ENCODE results near the gene LOXHD1. TPM values are rescaled to one million over a fixed set of nuclear protein-coding genes. Genes with fewer than 3 reads are reported as not detected.

The LOXHD1 gene
- total RNA-seq, 1 experiment from 2014 or later, result 25.5 TPM

- no peak overlapping the region for H3K4me3 ChIP-seq (ENCODE audit: low read depth, low read length, poor library complexity, severe bottlenecking)
- H3K27ac ChIP-seq (ENCODE audit: low read depth, low read length, poor library complexity, severe bottlenecking), result no peak overlapping the region
- peaks cover under 1% of the 10 kb centered on the region for H3K36me3 ChIP-seq (ENCODE audit: insufficient read depth, low read length, poor library complexity, severe bottlenecking)
- H3K27me3 ChIP-seq (replicated peaks; ENCODE audit: insufficient read depth, low read depth, low read length, poor library complexity), result no peaks in the 10 kb centered on the region
- TF ChIP-seq CTCF (conservative IDR thresholded peaks at IDR 0.05; ENCODE audit: low read depth, low read length) (no peak), EZH2 (IDR thresholded peaks at IDR 0.05; ENCODE audit: borderline replicate concordance, low read depth, low read length, poor library complexity, severe bottlenecking) (no peak)
- H3K4me1 ChIP-seq (ENCODE audit: insufficient read depth, low read length, poor library complexity, severe bottlenecking), result no peaks in the 10 kb centered on the region
- intact Hi-C loops (cut with micrococcal nuclease; ENCODE audit: unreplicated experiment), result no loop called here
- DNase-seq (ENCODE audit: low spot score), result no peak
- peaks cover 4% of the 10 kb centered on the region for H3K9me3 ChIP-seq (ENCODE audit: low read depth, low read length, poor library complexity, severe bottlenecking)
- CTCF ChIA-PET, result no interaction called here
- POLR2A ChIA-PET (ENCODE audit: low non-redundant PET), result no interaction called here
- BruUV-seq (replicated peaks), result no TSS peak
Observed at GRCh38 chr18:46575851-46576250, 81.2 kb downstream of the LOXHD1 start.

- Histone ChIP-seq H3K27ac (ENCODE audit: low read depth, low read length, poor library complexity, severe bottlenecking) (no peak overlapping the region), H3K27me3 (replicated peaks; ENCODE audit: insufficient read depth, low read depth, low read length, poor library complexity) (no peaks in the 10 kb centered on the region), H3K36me3 (ENCODE audit: insufficient read depth, low read length, poor library complexity, severe bottlenecking) (peaks cover 4% of the 10 kb centered on the region), H3K4me3 (ENCODE audit: low read depth, low read length, poor library complexity, severe bottlenecking) (no peak overlapping the region), H3K9me3 (ENCODE audit: low read depth, low read length, poor library complexity, severe bottlenecking) (no peaks in the 10 kb centered on the region), H3K4me1 (ENCODE audit: insufficient read depth, low read length, poor library complexity, severe bottlenecking) (no peaks in the 10 kb centered on the region)
- TF ChIP-seq CTCF (conservative IDR thresholded peaks at IDR 0.05; ENCODE audit: low read depth, low read length) (no peak), EZH2 (IDR thresholded peaks at IDR 0.05; ENCODE audit: borderline replicate concordance, low read depth, low read length, poor library complexity, severe bottlenecking) (no peak)
- DNase-seq (ENCODE audit: low spot score), result no peak
- ChIA-PET CTCF (no interaction called here), POLR2A (ENCODE audit: low non-redundant PET) (no interaction called here)
- intact Hi-C loops (cut with micrococcal nuclease; ENCODE audit: unreplicated experiment), result no loop called here
- BruUV-seq (replicated peaks), result no TSS peak
Observed at GRCh38 chr18:46574743-46575115, 82.3 kb downstream of the LOXHD1 start.

DNA sequence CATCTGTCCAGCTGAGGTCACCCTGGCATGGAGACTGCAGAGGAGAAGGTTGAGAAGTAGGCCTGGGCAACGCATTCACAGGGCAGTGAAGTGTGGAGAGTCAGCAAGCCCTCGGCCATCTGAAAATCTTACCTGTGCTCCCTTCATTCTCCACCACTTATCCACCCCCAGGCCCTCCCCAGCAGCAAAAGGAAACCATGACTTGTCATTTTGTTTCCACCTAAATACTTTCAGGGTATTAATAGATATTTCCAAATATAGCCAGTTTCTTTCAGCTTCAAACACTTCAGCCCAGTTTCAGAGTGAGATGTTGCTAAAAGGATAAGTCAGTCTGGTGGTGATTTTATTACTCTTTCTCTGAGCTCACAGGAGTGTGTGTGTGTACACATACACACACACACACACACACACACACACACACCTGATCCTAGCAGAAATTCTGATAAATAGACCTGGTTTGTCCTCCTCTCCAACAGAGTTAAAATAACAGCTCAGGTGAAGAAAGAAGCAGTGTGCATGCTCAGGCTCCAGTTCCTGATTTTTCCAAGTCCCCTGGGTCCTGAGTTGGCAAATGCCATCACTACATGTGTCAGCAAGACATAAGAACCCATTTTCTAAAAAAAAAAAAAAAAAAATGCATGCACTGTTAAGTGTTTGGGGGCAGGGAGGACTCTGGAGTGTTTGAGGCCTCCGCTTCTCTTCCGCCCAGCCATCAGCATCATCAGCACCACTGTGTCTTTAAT, 82.8 kb downstream of the LOXHD1 start:
- Histone ChIP-seq H3K4me1 (ENCODE audit: insufficient read depth, low read length, poor library complexity, severe bottlenecking) (no peaks in the 10 kb centered on the region), H3K27ac (ENCODE audit: low read depth, low read length, poor library complexity, severe bottlenecking) (no peak overlapping the region), H3K36me3 (ENCODE audit: insufficient read depth, low read length, poor library complexity, severe bottlenecking) (peaks cover 4% of the 10 kb centered on the region), H3K9me3 (ENCODE audit: low read depth, low read length, poor library complexity, severe bottlenecking) (no peaks in the 10 kb centered on the region), H3K27me3 (replicated peaks; ENCODE audit: insufficient read depth, low read depth, low read length, poor library complexity) (no peaks in the 10 kb centered on the region), H3K4me3 (ENCODE audit: low read depth, low read length, poor library complexity, severe bottlenecking) (no peak overlapping the region)
- BruUV-seq (replicated peaks), result no TSS peak
- no peak for DNase-seq (ENCODE audit: low spot score)
- intact Hi-C loops (cut with micrococcal nuclease; ENCODE audit: unreplicated experiment), result no loop called here
- POLR2A ChIA-PET (ENCODE audit: low non-redundant PET), result no interaction called here
- CTCF ChIA-PET, result no interaction called here
- no peak for TF ChIP-seq EZH2 (IDR thresholded peaks at IDR 0.05; ENCODE audit: borderline replicate concordance, low read depth, low read length, poor library complexity, severe bottlenecking)
- no peak for TF ChIP-seq CTCF (conservative IDR thresholded peaks at IDR 0.05; ENCODE audit: low read depth, low read length)
